HL-60 (cell line): ENCODE measurements around the gene FCF1.

ENCODE experiments used
- DNase-seq, 2 experiments: peaks; one replicate each; pipeline ENCODE4 v3.0.0-alpha.2; 2010 to 2020; ENCODE audit warnings: low read depth in 1 of 2, low spot score in 1 of 2
- H3K27ac ChIP-seq: fragments of 250-450 bp; sonication (Bioruptor Pico); replicated peaks from 2 replicates; pipeline ENCODE4 v1.5.1; 2020; ENCODE audit warnings: mild to moderate bottlenecking, moderate library complexity
- H3K27me3 ChIP-seq: fragments of 250-450 bp; sonication (Bioruptor Pico); 2 replicates; pipeline ENCODE4 v1.5.1; 2021; ENCODE audit warnings: mild to moderate bottlenecking, moderate library complexity; ENCODE audit not compliant: insufficient read depth, poor library complexity, severe bottlenecking
- H3K4me3 ChIP-seq: replicated peaks from 2 replicates; pipeline ENCODE4 v1.5.1; 2011; ENCODE audit warnings: mild to moderate bottlenecking, control low read depth, low read length; ENCODE audit not compliant: insufficient read depth
- CTCF ChIP-seq: IDR thresholded peaks from one replicate; pipeline ENCODE4 v1.5.1; 2011; ENCODE audit warnings: low read length, control low read depth, inconsistent platforms; ENCODE audit not compliant: insufficient read depth
- GABPA ChIP-seq: IDR thresholded peaks from 2 replicates; pipeline ENCODE4 v1.6.1; 2012; ENCODE audit warnings: low read depth
- POLR2AphosphoS5 ChIP-seq: IDR thresholded peaks from 2 replicates; pipeline ENCODE4 v1.6.1; 2012; ENCODE audit warnings: low read depth
- REST ChIP-seq: IDR thresholded peaks from 2 replicates; pipeline ENCODE4 v1.6.1; 2012; ENCODE audit warnings: low read depth; ENCODE audit not compliant: insufficient replicate concordance
- SPI1 ChIP-seq: IDR thresholded peaks from 2 replicates; pipeline ENCODE4 v1.6.1; 2012; ENCODE audit warnings: low read depth, mild to moderate bottlenecking, borderline replicate concordance

Gene FCF1

GRCh38 chr14:74786796-74787315 lies 73.9 kb downstream of the FCF1 start:
- no peak overlapping the region for H3K4me3 ChIP-seq
- H3K27ac ChIP-seq, result no peak overlapping the region
- TF ChIP-seq POLR2AphosphoS5 (no peak), SPI1 (no peak), CTCF (no peak), REST (no peak), GABPA (no peak)
- no peaks in the 10 kb centered on the region for H3K27me3 ChIP-seq
- no peak for DNase-seq
